Neural progenitor cell (in vitro differentiated cells): ENCODE results near the gene STARD3NL.

Experiments used
- EZH2 ChIP-seq: fragments of 200-600 bp; sonication (generic); IDR thresholded peaks from 2 replicates; pipeline ENCODE4 v1.6.1; 2017; ENCODE audit warnings: antibody characterized with exemption, mild to moderate bottlenecking, moderate library complexity
- TF ChIP-seq, protein P1 (sequence below): fragments of 200-600 bp; sonication (generic); IDR thresholded peaks from 2 replicates; pipeline ENCODE4 v1.5.1; 2017; ENCODE audit warnings: antibody characterized with exemption, mild to moderate bottlenecking

DNA sequence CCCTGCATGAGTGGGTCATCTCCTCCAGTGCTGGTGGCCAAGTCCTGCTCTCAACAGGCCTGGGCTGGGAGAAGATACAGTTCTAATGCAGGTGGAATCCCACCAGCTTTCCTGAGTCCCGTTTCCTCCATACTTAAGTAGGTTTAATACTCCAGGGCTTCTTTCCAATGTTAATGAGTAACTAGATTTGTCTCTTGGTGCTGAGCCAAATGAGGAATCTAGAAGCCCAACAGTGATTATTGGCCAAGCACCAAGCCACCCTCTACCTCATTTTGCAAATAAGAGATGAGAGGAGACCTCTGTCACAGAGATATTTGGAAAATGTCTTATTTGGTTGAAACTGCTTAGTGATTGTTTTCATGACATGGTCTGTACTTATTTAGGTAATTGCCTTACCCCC is 37.1 kb downstream of the STARD3NL start:
- TF ChIP-seq, protein P1, sequence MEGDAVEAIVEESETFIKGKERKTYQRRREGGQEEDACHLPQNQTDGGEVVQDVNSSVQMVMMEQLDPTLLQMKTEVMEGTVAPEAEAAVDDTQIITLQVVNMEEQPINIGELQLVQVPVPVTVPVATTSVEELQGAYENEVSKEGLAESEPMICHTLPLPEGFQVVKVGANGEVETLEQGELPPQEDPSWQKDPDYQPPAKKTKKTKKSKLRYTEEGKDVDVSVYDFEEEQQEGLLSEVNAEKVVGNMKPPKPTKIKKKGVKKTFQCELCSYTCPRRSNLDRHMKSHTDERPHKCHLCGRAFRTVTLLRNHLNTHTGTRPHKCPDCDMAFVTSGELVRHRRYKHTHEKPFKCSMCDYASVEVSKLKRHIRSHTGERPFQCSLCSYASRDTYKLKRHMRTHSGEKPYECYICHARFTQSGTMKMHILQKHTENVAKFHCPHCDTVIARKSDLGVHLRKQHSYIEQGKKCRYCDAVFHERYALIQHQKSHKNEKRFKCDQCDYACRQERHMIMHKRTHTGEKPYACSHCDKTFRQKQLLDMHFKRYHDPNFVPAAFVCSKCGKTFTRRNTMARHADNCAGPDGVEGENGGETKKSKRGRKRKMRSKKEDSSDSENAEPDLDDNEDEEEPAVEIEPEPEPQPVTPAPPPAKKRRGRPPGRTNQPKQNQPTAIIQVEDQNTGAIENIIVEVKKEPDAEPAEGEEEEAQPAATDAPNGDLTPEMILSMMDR, result no peak
- no peak for TF ChIP-seq EZH2
